Hepatocyte (in vitro differentiated cells): ENCODE data around the gene SBF2. TPM values are rescaled to one million over a fixed set of nuclear protein-coding genes. Genes with fewer than 3 reads are reported as not detected.

ENCODE experiments used
- DNase-seq: peaks from one replicate; pipeline ENCODE4 v3.0.0-alpha.2; 2016; ENCODE audit warnings: low spot score
- H2AFZ ChIP-seq: fragments of 200-600 bp; sonication (generic); 2 replicates; pipeline ENCODE4 v1.6.0; 2016; ENCODE audit warnings: antibody characterized with exemption, mild to moderate bottlenecking
- H3K27ac ChIP-seq: fragments of 200-600 bp; sonication (generic); 2 replicates; pipeline ENCODE4 v1.5.1; 2016; ENCODE audit warnings: mild to moderate bottlenecking
- H3K27me3 ChIP-seq: fragments of 200-600 bp; sonication (generic); 2 replicates; pipeline ENCODE4 v1.6.1; 2016
- H3K36me3 ChIP-seq: fragments of 200-600 bp; sonication (generic); replicated peaks from 2 replicates; pipeline ENCODE4 v1.5.1; 2016; ENCODE audit warnings: low read depth; ENCODE audit not compliant: insufficient read depth
- H3K4me1 ChIP-seq: fragments of 200-600 bp; sonication (generic); 2 replicates; pipeline ENCODE4 v1.5.1; 2016; ENCODE audit warnings: mild to moderate bottlenecking, moderate library complexity; ENCODE audit not compliant: insufficient read depth
- H3K4me2 ChIP-seq: fragments of 200-600 bp; sonication (generic); 2 replicates; pipeline ENCODE4 v1.6.0; 2016
- H3K4me3 ChIP-seq: fragments of 200-600 bp; sonication (generic); 2 replicates; pipeline ENCODE4 v1.5.1; 2016; ENCODE audit warnings: mild to moderate bottlenecking
- H3K79me2 ChIP-seq: fragments of 200-600 bp; sonication (generic); 2 replicates; pipeline ENCODE4 v1.6.0; 2017; ENCODE audit warnings: mild to moderate bottlenecking
- H3K9me2 ChIP-seq: fragments of 200-600 bp; sonication (generic); replicated peaks from 2 replicates; pipeline ENCODE4 v1.6.0; 2017; ENCODE audit warnings: mild to moderate bottlenecking; ENCODE audit not compliant: insufficient read depth
- H3K9me3 ChIP-seq: fragments of 200-600 bp; sonication (generic); 2 replicates; pipeline ENCODE4 v1.5.1; 2016; ENCODE audit warnings: low read depth, mild to moderate bottlenecking
- H4K20me1 ChIP-seq: fragments of 200-600 bp; sonication (generic); 2 replicates; pipeline ENCODE4 v1.6.0; 2016; ENCODE audit warnings: mild to moderate bottlenecking; ENCODE audit not compliant: insufficient read depth, poor library complexity, severe bottlenecking
- CTCF ChIP-seq: fragments of 200-600 bp; sonication (generic); IDR thresholded peaks from 2 replicates; pipeline ENCODE4 v1.5.1; 2016; ENCODE audit warnings: antibody characterized with exemption, mild to moderate bottlenecking; ENCODE audit not compliant: poor library complexity
- EZH2 ChIP-seq: fragments of 200-600 bp; sonication (generic); IDR thresholded peaks from 2 replicates; pipeline ENCODE4 v1.6.1; 2016; ENCODE audit warnings: antibody characterized with exemption, mild to moderate bottlenecking, borderline replicate concordance
- EZH2phosphoT487 ChIP-seq: fragments of 200-600 bp; sonication (generic); IDR thresholded peaks from one replicate; pipeline ENCODE4 v1.6.1; 2018; ENCODE audit warnings: antibody characterized with exemption, mild to moderate bottlenecking, low read depth, moderate library complexity; ENCODE audit not compliant: unreplicated experiment, severe bottlenecking
- WGBS: methylation state at CpG from one replicate; pipeline ENCODE4 v1.1.6; 2016; ENCODE audit warnings: low lambda C conversion rate; ENCODE audit errors: missing lambda C conversion rate; 5-methylcytosine and 5-hydroxymethylcytosine counted together
- polyA plus RNA-seq: library from polyadenylated mRNA; unstranded; fragments of >200 nt; fragmentation: Nextera tagmentation; extraction: Ambion mirVana; gene quantifications from 2 replicates; pipeline ENCODE4 v1.2.1, GENCODE V29; 2016
- total RNA-seq: library from RNA; depleted of rRNA; stranded (reverse); fragments of >200 nt; gene quantifications from 2 replicates; pipeline ENCODE4 v1.2.3, GENCODE V29; 2014

Gene SBF2
- total and polyA plus RNA-seq, 2 experiments from 2014 or later = 25.7 to 83.2 TPM

DNA sequence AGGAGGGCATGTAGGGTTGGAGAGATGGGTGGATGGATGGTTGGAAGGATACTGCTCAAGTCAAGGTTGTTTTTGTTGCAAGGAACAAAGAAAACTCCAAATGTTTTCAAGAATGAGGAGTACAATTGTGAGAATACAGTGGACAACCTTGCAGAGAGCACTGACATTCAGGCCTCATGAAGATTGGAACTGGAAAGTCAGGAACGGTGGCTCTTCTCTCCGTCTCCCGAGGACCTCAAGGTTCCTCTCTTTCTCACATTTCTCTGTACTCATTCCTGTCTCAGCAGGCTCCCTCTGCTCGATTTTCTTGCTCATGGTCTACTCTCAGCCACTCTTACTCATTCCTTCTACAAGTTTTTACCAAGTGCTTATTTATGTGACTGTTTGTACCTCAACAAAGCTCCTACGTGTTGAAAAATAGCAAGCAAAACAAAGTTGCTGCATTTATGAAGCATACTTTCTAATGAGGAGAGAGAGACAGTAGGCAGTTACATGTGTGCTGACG lies 532.5 kb downstream of the SBF2 start:
- DNase-seq = no peak
- Histone ChIP-seq H4K20me1 (no peaks in the 10 kb centered on the region), H3K79me2 (peaks cover 8% of the 10 kb centered on the region), H3K27me3 (no peaks in the 10 kb centered on the region), H3K9me2 (no peaks in the 10 kb centered on the region), H3K4me2 (no peak overlapping the region), H2AFZ (no peak overlapping the region), H3K27ac (no peak overlapping the region), H3K4me3 (no peak overlapping the region), H3K4me1 (peaks cover 27% of the 10 kb centered on the region), H3K36me3 (no peaks in the 10 kb centered on the region), H3K9me3 (no peaks in the 10 kb centered on the region)
- TF ChIP-seq EZH2 = no peak
- no peak for TF ChIP-seq CTCF
- no peak for TF ChIP-seq EZH2phosphoT487
- WGBS = 71% methylated on average over 6 of the region's 6 CpGs

GRCh38 chr11:9760193-9760575 lies 533.8 kb downstream of the SBF2 start:
- Histone ChIP-seq H2AFZ (no peak overlapping the region), H3K79me2 (peaks cover 8% of the 10 kb centered on the region), H4K20me1 (no peaks in the 10 kb centered on the region), H3K36me3 (no peaks in the 10 kb centered on the region), H3K9me2 (no peaks in the 10 kb centered on the region), H3K27me3 (no peaks in the 10 kb centered on the region), H3K4me1 (peaks cover 24% of the 10 kb centered on the region), H3K27ac (peak overlapping the region; percentile 83), H3K4me3 (no peak overlapping the region), H3K4me2 (no peak overlapping the region), H3K9me3 (no peaks in the 10 kb centered on the region)
- DNase-seq = peak; percentile 43
- TF ChIP-seq CTCF (no peak), EZH2 (no peak), EZH2phosphoT487 (no peak)
- WGBS = 87% methylated on average over 3 of the region's 3 CpGs

DNA sequence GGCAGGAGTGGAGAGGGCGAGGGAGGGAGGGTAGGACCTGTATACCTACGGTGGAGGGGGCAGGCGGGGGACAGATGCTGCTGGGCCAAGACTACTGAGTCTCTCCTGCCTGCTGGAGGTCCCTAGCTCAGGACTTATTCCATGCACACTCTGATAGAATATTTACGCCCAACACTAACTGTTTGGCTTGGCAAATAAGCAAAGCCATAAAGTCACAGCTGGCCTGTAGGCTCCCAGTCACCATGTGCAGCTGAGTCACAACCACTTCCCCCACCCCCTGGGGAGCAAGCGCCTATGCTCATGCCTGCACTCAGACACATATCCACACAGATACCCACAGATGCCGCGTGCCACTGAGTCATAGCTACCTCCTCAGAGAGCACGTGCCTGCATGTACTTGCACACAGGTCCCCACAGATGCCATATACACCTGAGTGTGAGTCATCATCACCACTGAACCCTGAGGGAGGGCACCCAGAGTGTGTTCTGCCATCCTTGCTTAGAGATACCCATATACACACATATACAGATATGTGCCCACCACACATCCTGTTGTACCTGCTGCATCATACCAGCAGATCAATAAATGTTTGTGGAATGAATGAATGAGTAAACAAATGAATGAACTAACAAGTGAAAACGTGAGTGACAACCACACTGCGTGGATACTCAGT lies 534.4 kb downstream of the SBF2 start:
- H3K27me3 ChIP-seq = no peaks in the 10 kb centered on the region
- DNase-seq = peak; percentile 92
- H2AFZ ChIP-seq = no peak overlapping the region
- WGBS = 62% methylated on average over 10 of the region's 10 CpGs
- peaks cover 20% of the 10 kb centered on the region for H3K4me1 ChIP-seq
- no peak overlapping the region for H3K4me3 ChIP-seq
- peak overlapping the region; percentile 96 for H3K27ac ChIP-seq
- no peaks in the 10 kb centered on the region for H3K9me2 ChIP-seq
- no peaks in the 10 kb centered on the region for H3K36me3 ChIP-seq
- no peaks in the 10 kb centered on the region for H3K9me3 ChIP-seq
- H4K20me1 ChIP-seq = no peaks in the 10 kb centered on the region
- peak overlapping the region; percentile 100 for H3K4me2 ChIP-seq
- TF ChIP-seq EZH2phosphoT487 (no peak), EZH2 (no peak)
- peaks cover 8% of the 10 kb centered on the region for H3K79me2 ChIP-seq

- Histone ChIP-seq H3K27ac (peak overlapping the region; percentile 96), H3K27me3 (no peaks in the 10 kb centered on the region), H3K9me3 (no peaks in the 10 kb centered on the region), H3K9me2 (no peaks in the 10 kb centered on the region), H3K4me1 (peaks cover 20% of the 10 kb centered on the region), H4K20me1 (no peaks in the 10 kb centered on the region), H3K4me2 (peak overlapping the region; percentile 100), H3K4me3 (peak overlapping the region; percentile 98), H3K79me2 (peaks cover 6% of the 10 kb centered on the region), H2AFZ (peak overlapping the region; percentile 100), H3K36me3 (no peaks in the 10 kb centered on the region)
- peak; percentile 90 for DNase-seq
- TF ChIP-seq EZH2 = no peak
- peak; percentile 43 for TF ChIP-seq CTCF
- no peak for TF ChIP-seq EZH2phosphoT487
- WGBS = 26% methylated on average over 42 of the region's 58 CpGs
Observed at GRCh38 chr11:9758637-9759518, 535.1 kb downstream of the SBF2 start.
